NCI-H1436 (cell line): ENCODE measurements around the gene DNAJC18.
"Not testable (repeated sequence)": the region's sequence is repeated elsewhere in the genome, so short reads cannot be mapped to it uniquely, and the experiment has no call there.

Experiments
- DNase-seq: peaks from one replicate; lab custom pipeline; 2025; lab: John Stamatoyannopoulos, UW

Gene DNAJC18

DNA sequence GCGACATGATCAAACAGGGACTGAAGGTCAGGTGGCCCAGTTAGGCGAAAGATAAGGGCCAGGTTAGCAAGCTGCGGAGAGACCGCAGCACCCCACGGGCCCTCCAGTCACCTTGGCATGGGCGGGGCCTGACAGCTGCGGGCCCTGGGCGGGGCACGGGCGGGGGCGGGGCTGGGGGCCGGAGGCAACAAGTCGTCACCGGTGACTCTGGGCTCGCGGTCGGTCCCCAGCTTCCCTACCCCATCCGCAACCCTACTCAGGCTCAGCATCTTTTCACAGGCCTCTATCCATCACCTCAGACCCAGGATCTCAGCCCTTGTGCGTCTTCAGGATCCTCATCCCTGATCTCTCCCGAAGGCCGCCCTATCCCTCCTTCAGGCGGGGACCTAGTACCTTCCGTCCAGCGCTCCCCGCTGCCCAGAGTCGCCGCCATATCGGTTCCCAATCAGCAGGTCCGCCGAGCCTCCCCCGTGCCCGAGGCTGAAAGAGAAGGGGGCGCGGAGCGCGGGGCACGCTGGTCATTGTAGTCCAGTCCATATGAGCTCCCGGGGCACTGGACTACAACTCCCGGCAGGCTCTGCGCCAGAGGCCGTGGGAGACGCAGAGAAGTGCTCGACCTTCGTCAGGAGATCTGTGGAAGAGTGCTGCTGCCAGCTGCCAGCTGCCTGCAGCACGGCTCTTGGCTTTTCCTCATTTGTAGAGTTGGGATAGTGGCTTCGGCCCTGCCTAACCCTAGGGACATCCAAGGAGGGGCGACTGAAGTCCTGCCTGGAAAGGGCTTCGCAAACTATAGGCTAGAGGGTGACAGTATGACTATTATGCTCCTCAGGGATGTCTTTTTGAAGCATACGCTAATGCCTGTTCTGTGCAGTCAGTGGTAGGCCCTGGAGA is at the start of gene DNAJC18:
Gene DNAJC18, minus strand, starts transcription at position 513 of the 891 bp plus-strand sequence. Its CDS starts 80 bp downstream, at position 433.
- DNase-seq, result peak; percentile 89

DNA sequence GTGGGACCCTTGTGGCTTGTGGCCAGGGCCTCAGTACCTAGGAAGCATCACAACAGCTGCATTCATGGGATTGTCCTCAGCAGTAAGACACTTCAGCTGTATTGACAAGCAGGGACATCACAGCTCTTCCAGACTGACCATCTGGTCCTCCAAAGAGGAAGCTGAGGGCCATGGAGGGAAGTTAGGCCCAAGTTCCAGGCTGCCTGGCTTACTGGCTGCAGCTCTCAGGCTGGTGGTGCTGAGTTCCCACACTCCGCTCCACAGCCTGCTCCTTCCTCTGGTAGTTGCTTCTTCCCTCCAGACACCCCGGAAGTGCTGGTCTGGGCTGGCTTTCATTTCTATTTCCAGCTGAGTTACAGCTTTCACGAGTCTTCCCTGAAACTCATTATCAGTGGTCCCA is 48.9 kb upstream of the DNAJC18 start:
- DNase-seq, result no peak

DNA sequence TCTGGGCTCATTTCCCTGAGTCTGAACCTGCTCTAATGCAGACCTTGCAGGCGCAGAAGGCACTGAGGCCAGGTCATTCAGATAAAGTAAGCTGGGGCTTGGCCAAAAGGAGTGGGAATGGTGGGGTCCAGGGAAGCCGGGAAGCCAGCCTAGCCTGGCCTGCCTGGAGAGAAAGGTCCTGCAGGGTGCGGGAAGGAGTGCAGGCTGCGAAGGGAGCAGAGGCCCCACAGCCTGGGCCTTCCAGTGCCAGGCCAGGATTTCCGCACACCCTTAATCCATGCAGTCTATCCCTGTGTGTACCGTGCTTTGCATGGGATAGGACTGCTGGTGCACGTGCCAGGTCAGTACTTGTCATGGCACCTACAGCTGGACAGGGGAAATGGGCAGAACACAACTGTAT is 46.9 kb upstream of the DNAJC18 start:
- no peak for DNase-seq

DNA sequence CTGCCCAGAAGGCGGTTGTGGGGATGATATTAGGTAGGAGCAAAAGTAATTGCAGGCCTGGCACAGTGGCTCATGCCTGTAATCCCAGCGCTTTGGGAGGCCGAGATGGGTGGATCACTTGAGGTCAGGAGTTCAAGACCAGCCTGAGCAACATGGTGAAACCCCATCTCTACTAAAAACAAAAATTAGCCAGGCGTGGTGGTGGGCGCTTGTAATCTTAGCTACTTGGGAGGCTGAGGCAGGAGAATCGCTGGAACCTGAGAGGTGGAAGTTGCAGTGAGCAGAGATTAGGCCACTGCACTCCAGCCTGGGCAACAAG is 43.5 kb upstream of the DNAJC18 start:
- not testable (repeated sequence) for DNase-seq

DNA sequence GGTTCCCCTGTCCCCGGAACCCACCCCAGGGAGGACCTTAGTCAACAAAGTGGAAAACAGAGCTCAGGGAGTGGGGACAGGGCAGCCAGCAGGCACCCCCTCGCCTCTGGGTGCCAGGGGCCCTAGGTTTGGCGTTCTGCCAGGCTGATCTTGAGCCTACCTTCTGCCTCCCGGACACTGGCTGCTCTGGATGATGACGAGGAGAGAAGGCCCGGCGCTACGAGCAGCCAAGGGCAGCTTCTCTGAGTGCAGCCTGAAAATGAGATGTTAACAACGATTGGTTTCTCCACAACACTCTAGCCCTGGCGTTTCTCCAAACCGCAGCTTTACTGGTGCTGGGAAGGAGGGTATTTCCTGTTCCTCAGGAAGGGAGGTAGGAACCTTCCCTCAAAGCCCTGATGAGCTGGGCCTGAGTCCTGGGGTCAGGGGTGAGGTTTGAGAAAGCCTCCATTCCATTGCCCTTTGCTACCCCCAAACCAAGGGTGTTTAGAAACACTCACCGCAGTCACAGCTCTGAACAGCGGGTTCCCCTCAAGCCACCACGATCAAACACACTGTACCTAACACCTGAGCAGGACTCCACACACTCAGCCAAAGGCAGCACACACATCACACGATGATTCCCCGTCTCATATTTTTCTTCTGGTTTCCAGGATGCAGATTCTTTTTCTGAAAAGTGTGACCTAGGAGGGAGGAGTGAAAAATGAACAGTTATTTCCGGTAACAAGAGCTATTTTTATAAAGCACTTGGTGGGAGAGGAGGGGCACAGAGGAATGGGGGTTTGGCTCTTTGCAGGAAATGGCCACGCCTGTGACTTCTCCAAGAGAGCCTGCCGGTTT is 42.9 kb upstream of the DNAJC18 start, which contains the start of gene STING1:
Gene STING1, minus strand, starts transcription at position 709 of the 840 bp plus-strand sequence. CDS start 1,054 bp downstream, outside the sequence.
- DNase-seq, result peak; percentile 79

DNA sequence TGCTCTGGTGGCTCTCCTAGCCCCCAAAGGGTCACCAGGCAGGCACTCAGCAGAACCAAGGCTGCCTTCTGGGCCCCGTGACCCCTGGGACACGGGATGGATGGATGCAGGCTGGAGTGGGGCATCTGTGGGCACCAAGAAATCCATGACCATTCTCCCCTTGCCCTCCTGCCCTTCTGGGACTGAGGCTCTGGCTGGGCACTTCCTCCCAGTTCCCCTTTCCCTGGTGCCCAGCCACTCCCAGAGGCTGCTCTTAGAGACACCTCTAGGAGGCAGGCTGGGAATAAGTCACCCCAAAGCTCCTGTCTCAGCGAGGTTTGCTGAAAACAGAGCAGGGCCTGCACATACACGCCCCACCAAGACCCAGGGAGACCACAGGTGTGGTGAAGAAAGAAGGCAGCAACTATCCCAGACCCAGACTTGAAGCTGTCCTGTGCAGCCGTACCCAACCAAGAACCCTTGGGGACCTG is 42.3 kb upstream of the DNAJC18 start:
- DNase-seq, result no peak

DNA sequence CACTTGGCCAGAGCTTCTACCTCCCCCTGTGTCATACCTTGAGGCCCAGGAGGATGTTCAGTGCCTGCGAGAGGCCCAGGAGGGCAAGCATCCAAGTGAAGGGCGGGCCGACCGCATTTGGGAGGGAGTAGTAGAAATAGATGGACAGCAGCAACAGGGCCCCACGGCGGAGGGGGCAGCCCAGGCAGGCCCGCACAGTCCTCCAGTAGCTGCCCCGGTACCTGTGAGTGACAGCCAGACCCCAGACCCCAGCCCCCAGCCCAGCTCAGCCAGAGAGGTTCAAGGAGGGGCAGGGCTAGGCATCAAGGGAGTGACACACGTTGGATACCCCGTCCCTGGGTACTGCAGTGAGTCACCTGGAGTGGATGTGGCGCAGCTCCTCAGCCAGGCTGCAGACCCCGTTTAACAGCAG is 41.8 kb upstream of the DNAJC18 start:
- no peak for DNase-seq

DNA sequence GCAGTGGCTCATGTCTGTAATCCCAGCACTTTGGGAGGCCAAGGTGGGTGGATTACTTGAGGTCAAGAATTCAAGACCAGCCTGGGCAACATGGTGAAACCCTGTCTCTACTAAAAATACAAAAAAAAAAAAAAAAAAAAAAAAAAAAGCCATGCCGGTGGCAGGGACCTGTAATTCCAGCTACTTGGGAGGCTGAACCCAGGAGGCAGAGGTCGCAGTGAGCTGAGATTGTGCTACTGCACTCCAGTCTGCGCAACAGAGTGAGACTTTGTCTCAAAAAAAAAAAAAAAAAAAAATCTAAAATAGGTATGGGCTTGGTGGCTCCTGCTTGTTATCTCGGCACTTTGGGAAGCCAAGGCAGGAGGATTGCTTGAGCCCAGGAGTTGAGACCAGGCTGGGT is 40.4 kb upstream of the DNAJC18 start:
- DNase-seq, result not testable (repeated sequence)

DNA sequence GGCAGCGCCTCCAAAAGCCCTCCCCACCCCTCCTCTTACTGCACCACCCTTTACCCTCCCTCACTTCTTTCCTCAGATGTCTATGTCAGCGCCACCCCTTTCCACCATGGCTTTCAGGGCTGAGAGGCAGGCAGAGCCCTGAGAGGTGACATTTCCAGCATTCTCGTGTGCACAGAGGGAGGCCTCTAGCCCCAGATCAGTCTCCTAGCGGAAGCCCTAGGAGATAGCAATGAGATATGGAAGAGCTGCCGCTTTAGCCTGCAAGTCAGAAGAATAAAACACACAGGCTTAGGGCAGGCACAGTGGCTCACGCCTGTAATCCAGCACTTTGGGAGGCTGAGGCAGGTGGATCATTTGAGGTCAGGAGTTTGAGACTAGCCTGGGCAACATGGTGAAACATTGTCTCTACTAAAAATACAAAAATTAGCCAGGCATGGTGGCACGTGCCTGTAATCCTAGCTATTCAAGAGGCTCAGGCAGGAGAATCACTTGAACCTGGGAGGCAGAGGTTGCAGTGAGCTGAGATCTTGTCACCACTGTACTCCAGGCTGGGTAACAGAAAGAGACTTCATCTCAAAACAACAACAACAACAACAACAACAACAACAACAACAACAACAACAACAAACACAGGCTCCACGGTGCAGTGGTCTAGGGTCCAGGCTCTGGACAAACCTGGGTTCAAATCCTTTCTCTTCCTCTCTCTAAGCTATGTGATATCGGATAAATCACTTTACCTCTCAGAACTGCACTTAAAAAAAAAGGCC is 39.5 kb upstream of the DNAJC18 start:
- not testable (repeated sequence) for DNase-seq

DNA sequence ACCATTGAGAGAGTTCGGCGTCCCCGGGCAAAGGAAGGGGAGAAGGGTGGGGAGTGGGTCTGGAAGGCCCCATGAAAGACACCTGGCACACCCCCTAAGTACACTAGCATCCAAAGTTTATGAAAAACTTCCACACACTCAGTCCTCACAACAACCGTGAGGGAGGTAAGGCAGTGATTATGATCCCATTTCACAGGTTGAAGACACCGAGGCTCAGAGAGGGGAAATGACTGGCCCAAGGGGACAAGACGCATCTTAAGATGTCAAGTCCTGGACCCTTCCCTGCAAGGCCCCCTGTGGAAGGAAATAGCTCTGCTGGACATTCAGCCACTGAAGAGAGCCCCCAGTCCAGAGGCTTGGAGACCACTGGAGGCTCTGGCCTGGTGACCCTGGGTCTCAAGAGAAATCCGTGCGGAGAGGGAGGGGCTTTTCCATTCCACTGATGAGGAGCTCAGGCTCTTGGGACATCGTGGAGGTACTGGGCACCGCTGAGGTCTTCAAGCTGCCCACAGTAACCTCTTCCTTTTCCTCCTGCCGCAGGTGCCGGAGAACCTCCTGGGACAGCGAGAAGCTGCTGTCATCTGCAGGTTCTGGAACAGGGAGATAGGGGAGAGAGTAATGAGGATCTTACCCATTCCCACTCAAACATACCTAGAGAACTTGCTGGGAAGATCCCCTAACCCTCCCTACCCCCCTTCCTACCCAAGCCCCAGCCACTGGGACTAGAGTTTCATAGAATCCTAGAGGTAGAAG is 36.7 kb upstream of the DNAJC18 start:
- no peak for DNase-seq

DNA sequence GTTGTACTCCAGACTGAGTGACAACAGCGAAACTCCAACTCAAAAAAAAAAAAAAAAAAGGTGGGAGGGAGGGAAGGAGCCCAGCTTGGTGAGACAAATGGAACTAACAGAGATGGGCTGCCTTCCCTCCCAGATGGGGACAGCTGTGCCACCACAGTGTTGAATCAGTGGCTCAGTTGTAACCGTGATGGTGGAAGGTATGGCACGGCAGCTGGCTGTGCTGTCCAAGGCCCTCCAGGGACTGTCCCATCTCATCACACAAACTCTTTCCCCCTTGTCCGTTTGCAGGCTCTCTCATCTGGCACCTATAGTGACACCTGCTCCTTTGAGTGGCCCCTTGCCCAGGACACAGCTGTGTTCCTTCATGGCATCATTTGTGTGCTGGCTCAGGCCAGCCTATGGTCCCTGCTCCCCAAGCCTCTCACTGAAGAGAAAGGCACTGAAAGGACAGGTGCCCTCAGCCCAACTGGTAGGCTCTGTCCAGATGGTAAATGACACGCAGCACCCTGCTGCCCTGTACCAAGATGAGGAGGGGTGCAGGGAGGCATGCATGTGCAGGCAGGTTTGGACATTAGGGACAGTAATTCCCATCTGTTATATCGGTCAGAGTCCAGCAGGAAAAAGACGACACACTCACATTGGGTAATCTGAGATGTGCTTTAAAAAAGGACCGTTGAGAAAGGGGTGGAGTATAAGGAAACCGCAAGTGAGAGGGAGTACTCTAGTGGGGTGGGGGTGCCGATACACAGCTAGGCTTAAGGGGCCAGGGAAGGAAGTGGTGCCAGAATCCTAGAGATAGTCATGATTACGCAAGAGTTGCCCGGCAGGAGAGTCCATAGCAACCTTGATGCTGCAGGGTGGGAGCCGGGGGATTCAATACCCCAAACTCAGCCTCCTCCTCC is 35.8 kb upstream of the DNAJC18 start:
- DNase-seq, result no peak

DNA sequence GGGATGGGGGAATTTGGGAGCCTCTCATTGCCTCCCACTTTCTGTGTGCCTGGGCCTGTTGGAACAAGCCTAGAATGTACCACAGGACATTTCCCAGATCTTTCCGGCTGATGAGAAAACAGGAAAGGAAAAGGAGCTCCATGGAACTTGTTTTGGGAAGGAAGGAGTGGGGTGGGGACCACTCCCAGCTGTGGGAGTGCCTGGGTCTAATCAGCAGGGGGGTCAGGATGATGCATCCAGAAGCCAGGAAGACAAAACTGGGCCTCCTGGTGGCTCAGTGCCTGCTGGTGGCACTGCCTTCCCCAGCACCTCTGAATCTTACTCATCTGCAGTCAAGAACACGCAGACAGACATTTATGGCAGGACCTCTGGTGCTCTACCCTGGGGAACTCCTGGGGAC is 34.2 kb upstream of the DNAJC18 start:
- no peak for DNase-seq

DNA sequence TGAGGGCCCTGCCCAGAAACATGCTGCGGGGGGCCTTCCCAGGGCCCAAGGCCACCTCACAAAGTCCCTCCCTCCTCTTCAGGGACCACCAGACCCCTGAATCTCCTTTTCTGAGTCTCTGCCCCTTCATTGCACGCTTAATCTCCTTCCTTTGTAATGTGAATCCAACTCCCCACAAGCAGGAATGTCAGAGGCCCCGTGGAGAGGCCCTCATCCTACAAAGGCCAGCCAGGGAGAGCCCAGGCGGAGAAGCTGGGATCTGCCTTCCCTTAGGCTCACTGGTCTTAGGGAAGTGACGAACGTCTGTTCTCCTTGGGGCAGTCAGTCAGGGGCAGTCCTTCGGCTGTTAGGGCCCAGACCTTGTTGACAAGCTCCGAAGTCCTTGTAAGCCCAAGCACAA is 33.8 kb upstream of the DNAJC18 start:
- no peak for DNase-seq

DNA sequence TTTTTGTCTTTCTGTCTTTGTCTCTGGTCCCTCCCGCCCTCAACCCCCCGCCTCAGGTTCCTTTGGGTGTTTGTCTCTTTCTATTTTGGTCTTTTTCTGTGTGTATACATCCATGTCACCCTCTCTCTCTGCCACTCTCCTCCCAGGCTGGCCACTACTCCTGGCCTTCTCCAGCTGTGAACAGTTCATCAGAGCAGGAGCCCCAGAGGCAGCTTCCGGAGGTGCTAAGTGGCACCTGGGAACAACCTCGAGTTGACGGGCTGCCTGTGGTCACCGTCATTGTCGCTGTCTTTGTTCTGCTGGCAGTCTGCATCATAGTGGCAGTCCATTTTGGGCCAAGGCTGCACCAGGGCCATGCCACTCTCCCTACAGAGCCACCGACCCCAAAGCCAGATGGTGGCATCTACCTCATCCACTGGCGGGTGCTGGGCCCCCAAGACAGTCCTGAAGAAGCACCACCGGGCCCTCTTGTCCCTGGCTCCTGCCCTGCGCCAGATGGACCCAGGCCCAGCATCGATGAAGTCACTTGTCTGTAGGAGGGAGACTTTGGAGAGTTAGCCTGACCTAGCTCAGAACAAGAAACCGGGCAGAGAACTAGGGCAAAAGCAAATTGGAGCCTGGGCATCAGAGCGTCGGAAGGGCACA is 33.2 kb upstream of the DNAJC18 start:
- no peak for DNase-seq

DNA sequence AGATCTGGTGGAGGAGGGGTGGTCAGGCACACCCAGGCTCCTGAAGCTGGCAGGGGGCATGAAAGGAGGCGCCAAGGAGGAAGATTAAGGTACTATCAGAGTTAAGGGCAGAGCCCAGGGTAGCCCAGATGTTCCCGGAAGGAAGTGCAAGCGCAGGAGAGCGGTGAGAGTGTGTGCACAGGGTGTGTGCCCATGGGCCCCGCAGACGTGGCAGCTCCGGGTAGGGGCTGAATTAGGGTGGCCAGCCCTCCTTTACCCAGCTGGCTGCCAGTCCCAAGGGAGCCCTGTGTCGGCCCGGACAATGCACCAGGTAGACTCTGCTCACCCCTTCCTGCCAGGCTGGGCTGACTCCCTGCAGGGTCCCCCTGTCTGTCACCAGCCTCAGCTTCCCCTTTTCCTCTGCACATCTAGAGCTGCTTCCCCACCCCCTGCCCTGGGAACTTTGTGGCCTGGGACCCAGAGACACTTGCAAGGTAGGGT is 31.5 kb upstream of the DNAJC18 start, which contains the start of gene SMIM33:
Gene SMIM33, plus strand, starts transcription at position 184 of the 480 bp plus-strand sequence. Its CDS starts 118 bp downstream, at position 302.
- DNase-seq, result no peak

DNA sequence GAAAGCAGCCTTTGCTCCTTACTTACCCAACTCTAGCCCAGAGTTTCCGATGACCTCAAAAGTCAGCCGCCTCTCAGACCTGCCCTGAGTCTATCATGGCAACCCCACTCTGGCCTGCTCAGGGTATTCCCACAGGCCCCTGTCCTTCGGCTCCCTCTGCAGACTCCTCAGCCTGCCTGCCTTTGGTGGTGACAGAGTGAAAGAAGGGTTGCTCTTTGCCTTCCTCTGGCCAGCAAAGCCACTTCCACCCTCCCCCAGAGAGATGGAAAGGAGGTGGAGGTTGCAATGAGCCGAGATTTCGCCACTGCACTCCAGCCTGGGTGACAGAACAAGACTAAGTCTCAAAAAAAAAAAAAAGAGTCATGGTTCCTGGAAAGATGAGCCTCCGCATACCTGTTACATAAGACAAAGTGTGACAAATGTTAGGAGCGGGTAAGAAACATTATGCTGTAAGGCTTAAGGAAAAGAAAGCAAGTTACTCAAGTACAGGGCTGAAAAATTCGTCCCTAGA is 29.2 kb upstream of the DNAJC18 start:
- no peak for DNase-seq

DNA sequence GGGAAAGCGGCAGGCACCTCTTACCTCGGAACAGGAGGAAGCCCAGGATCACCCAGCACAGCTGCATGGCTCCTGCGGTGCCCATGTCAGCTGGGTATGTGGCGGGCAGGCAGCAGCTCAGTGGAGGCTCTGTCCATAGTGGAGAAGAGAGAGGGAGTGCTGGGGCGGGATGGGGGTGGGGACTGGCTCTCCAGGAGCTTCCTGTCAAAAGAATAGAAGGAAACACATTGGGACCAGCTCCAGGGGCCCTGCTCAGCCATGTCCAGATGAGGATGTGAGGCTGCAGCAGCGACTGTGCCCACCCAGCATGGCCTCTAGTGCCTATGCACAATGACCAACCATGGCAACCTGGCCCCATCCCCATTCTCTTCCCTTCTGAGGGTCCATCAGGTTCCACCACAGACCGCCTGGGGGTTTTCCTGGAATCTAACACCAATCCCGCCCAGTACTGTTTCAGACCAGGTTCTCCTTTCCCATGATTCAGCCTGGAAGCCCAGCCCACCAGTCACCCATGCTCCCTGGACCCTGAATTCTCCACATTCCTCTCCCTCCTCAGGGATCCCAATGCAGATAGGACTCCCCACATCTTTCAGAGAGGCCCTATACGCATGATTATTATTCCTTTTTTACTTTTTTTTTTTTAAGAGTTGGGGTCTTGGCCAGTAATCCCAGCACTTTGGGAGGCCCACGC is 23.4 kb upstream of the DNAJC18 start, which contains the start of gene ECSCR:
Gene ECSCR, minus strand, starts transcription at position 158 of the 691 bp plus-strand sequence. Its CDS starts 73 bp downstream, at position 85.
- no peak for DNase-seq

DNA sequence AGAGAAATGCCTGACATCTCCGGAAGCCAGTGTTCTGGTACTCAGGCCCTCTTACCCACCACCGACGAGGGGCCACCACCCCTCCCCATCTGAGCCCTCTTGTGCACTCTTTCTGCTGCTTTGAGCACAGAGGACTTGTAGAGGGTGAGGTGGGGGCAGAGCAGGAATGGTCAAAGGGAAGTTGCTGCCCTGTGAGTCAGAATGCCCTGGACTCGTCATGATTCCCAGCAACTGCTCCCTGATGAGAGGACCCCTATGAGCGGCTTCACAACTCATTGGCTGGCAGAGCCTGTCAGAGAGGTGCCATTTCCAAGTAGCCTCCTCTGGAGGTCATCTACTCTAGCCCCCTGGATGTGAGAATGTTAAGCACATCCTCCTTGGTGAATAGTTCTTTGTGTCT is 22.4 kb upstream of the DNAJC18 start:
- no peak for DNase-seq
